CD1c-positive myeloid dendritic cell (primary cell): ENCODE results near the gene TPRG1.

ENCODE experiments used
- DNase-seq: peaks from one replicate; pipeline ENCODE4 v3.0.0-alpha.2; 2016; ENCODE audit errors: extremely low spot score

Gene TPRG1

GRCh38 chr3:189166321-189166720, 5.5 kb upstream of the TPRG1 start:
- DNase-seq: no peak

- DNase-seq: no peak
Measured at GRCh38 chr3:189167027-189167766, 4.6 kb upstream of the TPRG1 start.

GRCh38 chr3:189168711-189169110, 3.1 kb upstream of the TPRG1 start:
- DNase-seq: no peak

- DNase-seq: no peak
Measured at GRCh38 chr3:189169728-189170127, 2.0 kb upstream of the TPRG1 start.

GRCh38 chr3:189170559-189170958, 1.2 kb upstream of the TPRG1 start:
- DNase-seq: no peak

- no peak for DNase-seq
Measured at GRCh38 chr3:189172668-189173419, 1.1 kb downstream of the TPRG1 start.

- DNase-seq: no peak
Measured at GRCh38 chr3:189184566-189184965, 12.8 kb downstream of the TPRG1 start.

GRCh38 chr3:189186101-189186500, 14.3 kb downstream of the TPRG1 start:
- DNase-seq: no peak

GRCh38 chr3:189188466-189188865, 16.7 kb downstream of the TPRG1 start:
- no peak for DNase-seq

- no peak for DNase-seq
Measured at GRCh38 chr3:189192725-189193124, 21.0 kb downstream of the TPRG1 start.

GRCh38 chr3:189195302-189195701, 23.5 kb downstream of the TPRG1 start:
- no peak for DNase-seq

GRCh38 chr3:189202106-189202505, 30.3 kb downstream of the TPRG1 start:
- no peak for DNase-seq

- no peak for DNase-seq
Measured at GRCh38 chr3:189202583-189202982, 30.8 kb downstream of the TPRG1 start.

GRCh38 chr3:189204167-189204866, 32.5 kb downstream of the TPRG1 start:
- DNase-seq: no peak

GRCh38 chr3:189204937-189205336, 33.2 kb downstream of the TPRG1 start:
- no peak for DNase-seq

- DNase-seq: no peak
Measured at GRCh38 chr3:189210251-189210770, 38.5 kb downstream of the TPRG1 start.

GRCh38 chr3:189212681-189213080, 40.9 kb downstream of the TPRG1 start:
- no peak for DNase-seq

GRCh38 chr3:189214651-189215050, 42.9 kb downstream of the TPRG1 start:
- no peak for DNase-seq

- DNase-seq: no peak
Measured at GRCh38 chr3:189222927-189223636, 51.3 kb downstream of the TPRG1 start.

- DNase-seq: no peak
Measured at GRCh38 chr3:189225431-189225830, 53.7 kb downstream of the TPRG1 start.

- DNase-seq: no peak
Measured at GRCh38 chr3:189227249-189227648, 55.5 kb downstream of the TPRG1 start.
